Gastroesophageal sphincter (tissue), 4 donors: ENCODE measurements around the gene PPL. TPM values are rescaled to one million over a fixed set of nuclear protein-coding genes. Genes with fewer than 3 reads are reported as not detected.

Experiments used
- ATAC-seq: fragments of 150-250 bp; one replicate; pipeline ENCODE4 v1.9.1; 2016; ENCODE audit warnings: mild to moderate bottlenecking, moderate library complexity
- H3K27ac ChIP-seq, 4 donors: fragments of 200-600 bp; sonication (generic) in 3 of 4; 1 replicate in 3 of 4; 2 replicates in 1 of 4; pipeline ENCODE4 v1.5.1; 2016 to 2019
- H3K27me3 ChIP-seq: fragments of 200-600 bp; sonication (generic); one replicate; pipeline ENCODE4 v1.5.1; 2019
- H3K36me3 ChIP-seq, 2 donors: fragments of 200-600 bp; sonication (generic); one replicate each; pipeline ENCODE4 v1.5.1; 2019; ENCODE audit warnings: control low read depth in 1 of 2
- H3K4me1 ChIP-seq, 3 donors: fragments of 200-600 bp; sonication (generic); 1 replicate in 2 of 3; 2 replicates in 1 of 3; pipeline ENCODE4 v1.5.1; 2016 to 2019; ENCODE audit warnings: control low read depth in 2 of 3
- H3K4me3 ChIP-seq, 2 donors: fragments of 200-600 bp; sonication (generic); one replicate each; pipeline ENCODE4 v1.5.1; 2019; ENCODE audit warnings: mild to moderate bottlenecking in 1 of 2, moderate library complexity in 1 of 2
- H3K9me3 ChIP-seq, 3 donors: fragments of 200-600 bp; sonication (generic); one replicate each; pipeline ENCODE4 v1.5.1; 2017 to 2019; ENCODE audit warnings: control low read depth in 2 of 3
- CTCF ChIP-seq, 4 experiments: fragments of 200-600 bp in 2 of 4; fragments of 450-650 bp in 2 of 4; sonication (generic) in 1 of 4; IDR thresholded peaks; one replicate each; pipeline ENCODE4 v1.5.1; 2017 to 2019; ENCODE audit warnings: antibody characterized with exemption in 4 of 4, mild to moderate bottlenecking in 2 of 4, moderate library complexity in 2 of 4
- EP300 ChIP-seq: sonication (generic); formaldehyde crosslinking; IDR thresholded peaks from one replicate; pipeline ENCODE4 v1.6.1; 2017; ENCODE audit warnings: antibody characterized with exemption, mild to moderate bottlenecking
- POLR2A ChIP-seq, 2 donors: fragments of 450-650 bp; IDR thresholded peaks; one replicate each; pipeline ENCODE4 v1.6.1; 2017; ENCODE audit warnings: antibody characterized with exemption in 2 of 2, mild to moderate bottlenecking in 2 of 2, moderate library complexity in 1 of 2
- POLR2AphosphoS5 ChIP-seq: sonication (generic); formaldehyde crosslinking; IDR thresholded peaks from one replicate; pipeline ENCODE4 v1.6.1; 2017; ENCODE audit warnings: antibody characterized with exemption
- WGBS, 2 donors: methylation state at CpG; one replicate each; pipeline ENCODE4 v1.1.5; 2018; ENCODE audit warnings: low coverage in 1 of 2; 5-methylcytosine and 5-hydroxymethylcytosine counted together
- total RNA-seq, 4 donors: library from RNA; depleted of rRNA; stranded (reverse); fragments of >200 nt; gene quantifications; one replicate each; pipeline ENCODE4 v1.1.0, GENCODE V29; 2016

Gene PPL
- total RNA-seq, 4 donors from 2014 or later = 53.7 to 82.5 (median 76.5) TPM

GRCh38 chr16:4869147-4869805, 67.7 kb downstream of the PPL start:
- no peak overlapping the region for H3K27ac ChIP-seq
- ATAC-seq = no peak
- H3K36me3 ChIP-seq = peaks cover 0 to 69% of the 10 kb centered on the region in 2 donors
- 71 to 100% methylated on average over 4 to 7 of the region's 13 CpGs for WGBS, 2 donors
- no peak overlapping the region for H3K4me3 ChIP-seq
- TF ChIP-seq POLR2AphosphoS5 (no peak), EP300 (no peak), CTCF (IDR thresholded peaks at IDR 0.05) (no peak), POLR2A (IDR thresholded peaks at IDR 0.05) (no peak)
- no peaks in the 10 kb centered on the region for H3K27me3 ChIP-seq
- H3K4me1 ChIP-seq = no peaks in the 10 kb centered on the region
- H3K9me3 ChIP-seq = no peaks in the 10 kb centered on the region

GRCh38 chr16:4868535-4868934, 68.4 kb downstream of the PPL start:
- no peaks in the 10 kb centered on the region for H3K27me3 ChIP-seq
- no peaks in the 10 kb centered on the region for H3K9me3 ChIP-seq
- no peak for ATAC-seq
- H3K27ac ChIP-seq = no peak overlapping the region
- no peak for TF ChIP-seq POLR2A (IDR thresholded peaks at IDR 0.05)
- TF ChIP-seq EP300 = no peak
- no peak for TF ChIP-seq CTCF (IDR thresholded peaks at IDR 0.05)
- TF ChIP-seq POLR2AphosphoS5 = no peak
- H3K36me3 ChIP-seq = peaks cover 0 to 65% of the 10 kb centered on the region in 2 donors
- H3K4me3 ChIP-seq = no peak overlapping the region
- 93 to 94% methylated on average over 4 to 5 of the region's 7 CpGs for whole genome bisulfite sequencing, 2 donors
- H3K4me1 ChIP-seq = peaks cover 0 to 3% (median 0%) of the 10 kb centered on the region in 3 donors

GRCh38 chr16:4868026-4868425, 68.9 kb downstream of the PPL start:
- H3K4me1 ChIP-seq = peaks cover 0 to 8% (median 0%) of the 10 kb centered on the region in 3 donors
- H3K27ac ChIP-seq = no peak overlapping the region
- H3K36me3 ChIP-seq = peaks cover 0 to 65% of the 10 kb centered on the region in 2 donors
- no peak for ATAC-seq
- H3K27me3 ChIP-seq = no peaks in the 10 kb centered on the region
- WGBS, 2 donors = 60 to 91% methylated on average over 1 to 2 of the region's 5 CpGs
- no peaks in the 10 kb centered on the region for H3K9me3 ChIP-seq
- TF ChIP-seq CTCF (IDR thresholded peaks at IDR 0.05) (no peak), POLR2A (IDR thresholded peaks at IDR 0.05) (no peak), EP300 (no peak), POLR2AphosphoS5 (no peak)
- H3K4me3 ChIP-seq = no peak overlapping the region

- WGBS, 2 donors = 98 to 100% methylated on average over 1 to 6 of the region's 12 CpGs
- TF ChIP-seq CTCF (IDR thresholded peaks at IDR 0.05) (no peak), POLR2A (IDR thresholded peaks at IDR 0.05) (no peak), EP300 (no peak), POLR2AphosphoS5 (no peak)
- ATAC-seq = no peak
- Histone ChIP-seq H3K4me3 (no peak overlapping the region), H3K36me3 (peaks cover 0 to 64% of the 10 kb centered on the region in 2 donors), H3K4me1 (peaks cover 0 to 12% (median 0%) of the 10 kb centered on the region in 3 donors), H3K27me3 (no peaks in the 10 kb centered on the region), H3K27ac (no peak overlapping the region), H3K9me3 (no peaks in the 10 kb centered on the region)
Measured at GRCh38 chr16:4866586-4866985, 70.4 kb downstream of the PPL start.

- Histone ChIP-seq H3K27me3 (no peaks in the 10 kb centered on the region), H3K4me3 (no peak overlapping the region), H3K4me1 (peaks cover 0 to 12% (median 0%) of the 10 kb centered on the region in 3 donors), H3K27ac (no peak overlapping the region), H3K36me3 (peaks cover 0 to 64% of the 10 kb centered on the region in 2 donors), H3K9me3 (no peaks in the 10 kb centered on the region)
- 90 to 96% methylated on average over 5 to 12 of the region's 13 CpGs for WGBS, 2 donors
- TF ChIP-seq POLR2A (IDR thresholded peaks at IDR 0.05) (no peak), CTCF (IDR thresholded peaks at IDR 0.05) (no peak), EP300 (no peak), POLR2AphosphoS5 (no peak)
- ATAC-seq = no peak
Measured at GRCh38 chr16:4865231-4865860, 71.6 kb downstream of the PPL start.
